ENCODE data around the gene PNMA6F.
"Not testable (repeated sequence)": the region's sequence is repeated elsewhere in the genome, so short reads cannot be mapped to it uniquely, and the experiment has no call there.

Gene PNMA6F

DNA sequence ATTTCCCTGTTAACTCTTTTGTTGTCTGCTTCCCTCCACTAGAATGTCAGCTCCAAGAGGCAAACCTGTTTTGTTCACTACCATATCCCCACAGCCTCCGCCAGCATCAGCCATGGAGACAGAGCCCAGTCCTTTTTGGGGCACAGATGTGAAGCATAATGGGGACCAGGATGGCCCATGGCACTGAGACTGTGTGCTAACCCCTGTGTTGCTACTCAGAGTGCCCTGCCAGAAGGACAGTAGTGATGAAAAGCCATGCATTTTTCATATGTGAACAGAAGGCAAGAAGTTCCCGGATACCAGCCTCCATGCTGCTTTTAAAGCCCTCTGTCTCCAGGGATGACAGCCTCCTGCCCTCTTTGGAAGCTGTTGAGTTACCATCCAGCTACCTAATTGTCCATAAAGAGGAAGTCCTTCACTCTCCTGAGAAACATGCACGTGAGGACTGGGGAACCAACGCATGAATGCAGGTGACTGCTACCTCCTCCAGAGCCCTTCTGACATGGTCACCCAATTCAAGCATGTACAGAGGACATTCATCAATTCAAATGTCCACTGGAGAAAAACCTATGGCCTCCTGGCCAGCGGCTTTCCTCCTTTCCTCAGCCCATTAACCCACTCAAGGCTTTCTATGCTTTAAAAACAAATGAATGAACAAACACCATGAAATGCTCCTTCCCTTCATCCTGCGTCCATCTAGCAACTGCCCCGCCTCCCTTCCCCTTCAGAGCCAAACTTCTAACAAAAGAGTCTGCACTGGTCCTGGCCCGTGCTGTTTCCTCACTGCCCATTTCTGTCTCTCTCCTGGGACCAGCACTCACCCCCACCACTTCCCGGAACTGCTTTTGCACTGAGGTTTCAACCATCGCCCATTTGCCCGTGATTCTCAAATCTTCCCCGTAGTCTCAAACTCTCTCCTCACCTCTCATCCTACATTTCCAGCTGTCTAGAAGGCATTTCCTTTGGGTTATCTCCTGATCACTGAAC, 18.0 kb downstream of the PNMA6F start:
- FAIRE-seq (no peak), DNase-seq (ENCODE audit: low spot score) (no peak)

DNA sequence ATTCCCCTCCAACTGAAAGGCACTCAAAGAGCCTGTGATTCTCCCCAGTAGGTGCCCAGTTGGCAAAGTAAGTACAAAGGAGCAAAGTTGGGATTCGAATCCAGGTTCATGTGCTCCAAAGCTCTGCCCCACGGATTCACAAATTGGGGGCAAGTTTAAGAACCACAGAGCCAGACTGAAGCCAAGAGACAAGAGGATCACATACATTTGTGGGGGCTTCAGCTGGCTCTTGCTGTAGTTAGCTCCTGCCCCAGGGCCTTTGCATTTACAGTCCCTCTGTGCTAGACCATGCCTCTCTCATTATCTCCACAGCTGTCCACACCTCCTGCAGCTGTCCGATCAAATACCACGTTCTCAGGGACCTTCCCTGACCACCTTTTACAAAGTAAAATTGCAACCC, 18.8 kb downstream of the PNMA6F start:
- DNase-seq (ENCODE audit: low spot score) (no peak), FAIRE-seq (no peak)

DNA sequence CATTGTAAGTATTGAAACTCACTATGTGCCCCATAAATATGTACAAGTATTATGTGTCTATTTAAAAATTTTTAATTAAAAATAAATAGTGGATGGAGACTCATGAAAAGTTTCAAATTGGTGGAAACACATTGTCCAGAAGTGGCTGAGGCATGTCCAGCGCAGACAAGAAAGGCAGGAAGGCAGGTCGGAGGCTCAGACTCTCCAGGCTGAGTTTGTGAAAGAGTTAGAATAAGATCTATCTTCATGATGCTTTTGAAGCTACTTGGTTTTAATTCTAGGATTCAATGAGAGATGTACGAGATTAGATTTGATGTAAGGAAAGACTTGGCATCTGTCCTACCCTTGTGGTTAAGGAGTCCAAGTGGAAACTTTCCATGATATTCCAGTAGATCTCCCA, 19.8 kb downstream of the PNMA6F start:
- no peak for FAIRE-seq
- DNase-seq (ENCODE audit: low spot score) = no peak

DNA sequence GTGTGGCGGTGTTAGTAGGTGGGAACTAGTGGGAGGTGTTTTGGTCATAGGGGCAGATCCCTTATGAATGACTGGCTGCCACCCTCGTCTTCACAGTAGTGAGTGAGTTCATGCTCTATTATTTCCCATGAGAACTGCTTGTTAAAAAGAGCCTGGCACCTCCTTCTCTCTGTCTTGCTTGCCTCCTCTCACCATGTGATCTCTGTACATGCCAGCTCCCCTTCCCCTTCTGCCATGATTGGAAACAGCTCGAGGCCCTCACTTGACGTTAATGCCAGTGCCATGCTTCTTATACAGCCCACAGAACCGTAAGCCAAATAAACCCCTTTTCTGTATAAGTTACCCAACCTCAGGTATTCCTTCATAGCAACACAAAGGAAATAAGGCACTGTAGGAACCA, 21.7 kb downstream of the PNMA6F start:
- DNase-seq (ENCODE audit: low spot score) (no peak), FAIRE-seq (no peak)

DNA sequence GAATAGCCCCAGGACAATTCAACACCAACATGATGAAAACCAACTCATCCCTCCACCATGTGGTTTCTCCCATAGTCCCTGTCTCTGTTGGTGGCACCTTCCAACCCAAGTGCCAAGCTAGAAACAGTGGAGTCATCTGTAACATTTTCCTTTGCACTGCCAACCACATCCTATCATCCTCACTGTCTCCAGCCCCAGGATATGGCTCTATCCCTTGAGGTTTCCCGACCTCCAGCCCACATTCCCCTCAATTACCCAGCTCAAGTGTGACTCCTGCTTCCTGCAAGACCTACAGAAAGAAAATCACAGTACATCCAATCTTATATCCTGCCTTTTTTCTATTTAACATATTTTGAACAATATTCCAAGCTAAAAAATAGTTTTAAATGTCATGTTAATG, 24.2 kb downstream of the PNMA6F start:
- no peak for DNase-seq (ENCODE audit: low spot score)
- no peak for FAIRE-seq

DNA sequence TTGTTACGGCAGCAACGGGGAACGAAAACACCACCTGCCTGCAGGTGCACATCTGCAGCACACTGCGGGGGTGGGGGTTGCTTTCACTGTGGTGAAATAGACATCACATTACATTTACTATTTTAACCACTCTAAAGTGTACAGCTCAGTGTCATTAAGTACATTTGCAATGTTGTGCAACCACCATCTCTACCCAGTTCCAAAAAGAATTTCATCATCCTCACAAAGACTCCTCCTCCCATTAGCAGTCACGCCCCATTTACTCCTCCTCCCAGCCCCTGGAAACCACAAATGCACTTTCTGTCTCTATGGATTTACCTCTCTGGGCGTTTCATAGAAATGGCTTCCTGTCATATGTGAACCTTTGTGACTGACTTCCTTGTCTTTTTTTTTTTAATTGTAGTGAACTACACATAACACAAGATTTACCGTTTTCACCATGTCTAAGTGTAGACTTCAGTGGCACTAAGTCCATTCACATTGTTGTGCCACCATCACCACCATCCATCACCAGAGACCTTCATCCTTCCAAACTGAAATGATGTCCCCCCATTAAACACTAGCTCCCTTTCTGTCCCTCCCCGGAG, 28.0 kb downstream of the PNMA6F start:
- DNase-seq (ENCODE audit: low spot score) = not testable (repeated sequence)
- peak; percentile 53 for FAIRE-seq

DNA sequence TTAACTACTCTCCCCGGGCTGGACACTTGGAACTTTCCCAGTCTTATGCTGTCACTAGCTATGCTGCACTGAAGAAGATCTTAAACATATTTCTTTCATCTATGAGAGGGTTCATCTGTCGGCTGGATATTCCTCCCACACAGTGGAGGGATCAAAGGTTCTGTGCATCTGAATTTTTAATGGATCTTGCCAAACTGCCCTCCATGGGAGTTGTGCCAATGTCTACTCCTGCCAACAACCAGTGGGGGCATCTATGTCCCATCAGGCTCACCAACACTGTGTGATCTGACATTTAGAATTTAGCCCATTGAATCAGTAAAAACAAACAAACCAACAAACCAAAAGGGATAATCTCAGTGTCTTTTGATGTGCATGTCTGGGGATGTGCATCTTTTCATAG, 32.8 kb downstream of the PNMA6F start:
- not testable (repeated sequence) for DNase-seq (ENCODE audit: low spot score)
- peak; percentile 9 for FAIRE-seq

DNA sequence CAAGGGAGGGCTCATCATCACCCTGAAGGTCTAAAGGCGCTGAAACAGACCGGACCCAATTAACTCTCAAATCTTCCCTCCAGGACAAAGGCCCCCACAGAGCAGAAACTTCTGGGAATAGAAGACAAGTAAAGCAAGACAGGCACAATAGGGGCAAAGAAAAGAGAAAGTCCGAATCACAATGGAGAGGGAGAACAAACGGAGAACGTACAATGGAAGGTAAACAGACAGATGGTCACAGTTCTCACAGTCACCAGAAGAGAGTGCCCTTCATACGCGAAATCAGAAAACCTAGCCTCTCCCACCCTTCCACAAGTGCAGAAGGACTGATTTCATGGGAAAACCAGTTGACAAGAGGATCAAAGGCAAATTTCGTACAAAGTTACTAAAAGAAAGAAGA, 35.9 kb downstream of the PNMA6F start:
- not testable (repeated sequence) for FAIRE-seq; DNase-seq (ENCODE audit: low spot score)

DNA sequence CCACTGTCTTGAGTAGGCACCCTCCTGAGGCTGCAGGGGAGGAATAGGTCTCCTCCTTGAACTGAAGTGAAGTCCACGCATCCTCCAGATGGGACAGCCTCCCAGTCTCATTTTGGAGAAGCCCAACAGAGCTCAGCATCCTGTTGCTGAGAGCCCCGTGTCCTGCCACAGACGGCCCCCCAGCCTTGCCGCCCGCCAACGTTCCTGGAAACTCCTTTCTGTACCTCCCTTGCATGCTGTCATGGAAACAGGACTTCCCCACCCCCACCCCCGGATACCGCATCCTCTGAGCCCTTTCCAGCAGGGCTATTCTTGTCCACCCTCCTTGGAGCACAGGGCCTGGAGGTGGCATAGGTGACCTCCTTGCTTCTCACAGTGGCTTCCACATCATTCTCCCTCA, 37.6 kb downstream of the PNMA6F start:
- FAIRE-seq = not testable (repeated sequence)

DNA sequence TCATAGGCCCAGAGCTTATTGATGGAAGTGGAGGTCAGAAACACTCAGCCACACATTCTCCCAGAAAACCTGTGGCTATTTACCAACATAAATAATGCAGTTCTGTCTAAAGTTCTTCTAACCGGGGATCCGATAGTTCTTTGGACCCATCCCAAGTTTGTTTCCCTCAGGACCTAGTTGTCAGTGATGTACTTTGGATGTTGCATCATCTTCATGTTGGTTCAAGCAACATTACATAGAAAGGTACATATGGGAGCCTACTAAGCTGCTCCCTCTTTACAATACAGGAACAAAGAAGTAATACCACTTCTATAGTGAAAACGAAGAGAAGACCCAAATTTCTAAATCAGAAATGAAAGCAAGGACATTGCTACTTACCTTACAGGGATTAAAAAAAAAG, 39.8 kb downstream of the PNMA6F start:
- not testable (repeated sequence) for DNase-seq (ENCODE audit: low spot score); FAIRE-seq

More for the DNA sequence above, 37.6 kb downstream of the PNMA6F start:
- not testable (repeated sequence) for DNase-seq (ENCODE audit: low spot score)

DNA sequence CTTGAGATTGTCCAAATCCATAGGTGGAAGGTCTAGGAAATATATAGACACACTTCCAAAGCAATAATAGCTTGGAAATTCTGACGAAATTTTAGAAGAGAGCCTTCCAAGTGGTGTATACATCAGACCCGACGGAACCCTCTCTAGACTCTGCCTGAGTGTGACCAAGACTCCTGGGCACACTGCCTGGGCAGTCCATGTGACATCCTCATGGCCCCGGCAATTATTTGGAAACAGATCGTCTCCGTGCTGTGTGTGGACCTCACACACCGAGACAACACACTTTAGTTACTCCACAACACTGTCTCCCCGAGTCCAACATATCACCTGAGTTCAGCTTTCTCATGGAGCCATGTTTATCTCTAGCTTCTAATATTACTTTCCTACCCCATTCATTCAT, 42.3 kb downstream of the PNMA6F start:
- not testable (repeated sequence) for DNase-seq (ENCODE audit: low spot score); FAIRE-seq

DNA sequence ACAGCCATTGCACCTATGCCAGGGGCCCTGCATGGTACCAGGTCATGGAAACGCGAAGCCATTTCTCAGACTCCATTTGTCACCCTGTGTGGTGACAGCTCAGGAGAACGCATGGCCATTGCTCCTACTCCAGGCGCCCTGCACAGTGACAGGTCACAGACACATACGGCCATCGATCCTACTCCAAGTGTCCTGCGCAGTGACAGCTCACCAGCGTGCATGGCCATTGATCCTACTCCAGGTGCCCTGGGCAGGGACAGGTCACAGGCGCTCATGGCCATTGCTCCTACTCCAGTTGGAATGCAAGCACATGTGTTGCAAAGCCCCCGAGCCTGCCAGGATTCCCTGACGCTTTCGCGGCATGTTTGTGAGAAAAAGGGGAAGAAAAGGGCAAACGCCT, 45.5 kb downstream of the PNMA6F start:
- DNase-seq (ENCODE audit: low spot score); FAIRE-seq: not testable (repeated sequence)

DNA sequence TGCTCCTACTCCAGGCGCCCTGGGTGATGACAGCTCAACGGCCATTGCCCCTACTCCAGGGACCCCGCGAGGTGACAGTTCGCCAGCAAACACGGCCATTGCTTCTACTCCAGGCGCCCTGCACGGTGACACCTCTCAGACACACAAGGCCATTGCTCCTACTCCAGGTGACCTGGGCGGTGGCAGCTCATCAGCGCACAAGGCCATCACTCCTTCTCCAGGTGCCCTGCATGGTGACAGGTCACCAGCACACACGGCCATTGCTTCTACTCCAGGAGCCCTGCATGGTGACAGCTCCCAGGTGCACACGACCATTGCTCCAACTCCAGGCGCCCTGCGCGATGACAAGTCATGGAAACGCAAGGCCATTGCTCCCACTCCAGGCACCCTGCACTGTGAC, 46.1 kb downstream of the PNMA6F start:
- FAIRE-seq; DNase-seq (ENCODE audit: low spot score): not testable (repeated sequence)

DNA sequence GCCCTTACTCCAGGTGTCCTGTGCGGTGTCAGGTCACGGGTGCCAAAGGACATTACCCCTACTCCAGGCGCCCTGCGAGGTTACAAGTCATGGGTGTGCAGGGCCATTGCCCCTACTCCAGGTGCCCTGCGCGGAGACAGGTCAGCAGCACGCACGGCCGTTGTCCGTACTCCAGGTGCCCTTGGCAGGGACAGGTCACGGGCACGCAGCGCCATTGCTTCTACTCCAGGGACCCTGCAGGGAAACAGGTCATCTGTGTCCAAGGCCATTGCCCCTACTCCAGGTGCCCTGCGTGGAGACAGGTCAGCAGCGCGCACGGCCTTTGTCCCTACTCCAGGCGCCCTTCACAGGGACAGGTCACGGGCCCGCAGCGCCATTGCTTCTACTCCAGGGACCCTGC, 49.0 kb downstream of the PNMA6F start:
- DNase-seq (ENCODE audit: low spot score); FAIRE-seq: not testable (repeated sequence)

DNA sequence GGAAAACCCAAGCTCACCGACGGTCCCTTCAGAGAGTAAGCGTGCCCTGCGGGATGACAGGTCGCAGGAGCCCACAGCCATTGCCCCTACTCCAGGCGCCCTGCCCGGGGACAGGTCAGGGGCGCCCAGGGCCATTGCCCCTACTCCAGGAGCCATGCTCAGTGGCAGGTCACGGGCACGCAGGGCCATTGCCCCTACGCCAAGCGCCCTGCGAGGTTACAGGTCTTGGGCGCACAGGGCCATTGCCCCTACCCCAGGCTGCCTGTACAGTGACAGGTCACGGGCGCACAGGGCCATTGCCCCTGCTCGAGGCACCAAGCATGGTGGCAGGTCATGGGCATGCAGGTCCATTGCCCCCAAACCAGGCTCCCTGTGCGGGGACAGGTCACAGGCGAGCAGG, 49.5 kb downstream of the PNMA6F start:
- not testable (repeated sequence) for FAIRE-seq; DNase-seq (ENCODE audit: low spot score)

Measured in urothelium cell line (cell line).